HepG2 (cell line): ENCODE measurements around the gene ZNF772. TPM values are rescaled to one million over a fixed set of nuclear protein-coding genes. Genes with fewer than 3 reads are reported as not detected.
A peak's percentile ranks its signal among the peaks of the same experiment; 100 is the strongest.

ENCODE experiments used
- HNF4G ChIP-seq, 2 experiments: sonication (generic) in 1 of 2; formaldehyde crosslinking in 1 of 2; IDR thresholded peaks; 2 replicates each; pipeline versions ENCODE4 v1.4.0 to v1.6.1; 2011 to 2020; ENCODE audit warnings: borderline replicate concordance in 2 of 2, low read depth in 2 of 2, mild to moderate bottlenecking in 2 of 2, low read length in 1 of 2, missing genetic modification reagents in 1 of 2, moderate library complexity in 1 of 2
- HOXA3 ChIP-seq: sonication (generic); formaldehyde crosslinking; IDR thresholded peaks from 2 replicates; pipeline ENCODE4 v1.5.0; 2020; ENCODE audit warnings: missing genetic modification reagents
- KAT2B ChIP-seq: fragments of 150-350 bp; IDR thresholded peaks from 2 replicates; pipeline ENCODE4 v1.6.1; 2014; ENCODE audit warnings: low read depth, low read length, borderline replicate concordance
- NPAS2 ChIP-seq: sonication (generic); formaldehyde crosslinking; IDR thresholded peaks from 2 replicates; pipeline ENCODE4 v1.8.0; 2022; ENCODE audit warnings: mild to moderate bottlenecking, missing genetic modification reagents, borderline replicate concordance
- NR3C1 ChIP-seq: sonication (generic); formaldehyde crosslinking; IDR thresholded peaks from 2 replicates; pipeline ENCODE4 v1.4.0; 2020; ENCODE audit warnings: missing genetic modification reagents
- PRMT3 ChIP-seq: sonication (generic); formaldehyde crosslinking; IDR thresholded peaks from 2 replicates; pipeline ENCODE4 v1.8.1; 2022; ENCODE audit warnings: low read depth, mild to moderate bottlenecking, moderate library complexity, missing genetic modification reagents, borderline replicate concordance
- SMARCC2 ChIP-seq: fragments of 450-650 bp; IDR thresholded peaks from 2 replicates; pipeline ENCODE4 v1.6.1; 2017; ENCODE audit warnings: antibody characterized with exemption, mild to moderate bottlenecking
- U2AF2 ChIP-seq: fragments of 200-400 bp; formaldehyde crosslinking; IDR thresholded peaks from 2 replicates; pipeline ENCODE4 v1.6.1; 2017; ENCODE audit warnings: low read depth, mild to moderate bottlenecking, low read length
- UBTF ChIP-seq: sonication (generic); formaldehyde crosslinking; IDR thresholded peaks from 2 replicates; pipeline ENCODE4 v1.4.0; 2020; ENCODE audit warnings: mild to moderate bottlenecking, missing genetic modification reagents
- YEATS4 ChIP-seq: sonication (generic); formaldehyde crosslinking; IDR thresholded peaks from 2 replicates; pipeline ENCODE4 v1.4.0; 2020; ENCODE audit warnings: missing genetic modification reagents, borderline replicate concordance
- ZBTB7B ChIP-seq: sonication (generic); formaldehyde crosslinking; IDR thresholded peaks from 2 replicates; pipeline ENCODE4 v1.4.0; 2020; ENCODE audit warnings: missing genetic modification reagents
- ZMYM3 ChIP-seq: sonication (generic); formaldehyde crosslinking; IDR thresholded peaks from 2 replicates; pipeline ENCODE4 v1.5.1; 2020; ENCODE audit warnings: mild to moderate bottlenecking, missing genetic modification reagents
- ZMYM4 ChIP-seq: sonication (generic); formaldehyde crosslinking; IDR thresholded peaks from 2 replicates; pipeline ENCODE4 v1.8.1; 2023; ENCODE audit warnings: mild to moderate bottlenecking, missing genetic modification reagents
- ZNF326 ChIP-seq: sonication (generic); formaldehyde crosslinking; IDR thresholded peaks from 2 replicates; pipeline ENCODE4 v1.4.0; 2020; ENCODE audit warnings: missing genetic modification reagents, borderline replicate concordance
- ZNF468 ChIP-seq: sonication (generic); formaldehyde crosslinking; IDR thresholded peaks from 2 replicates; pipeline ENCODE4 v1.8.0; 2022; ENCODE audit warnings: mild to moderate bottlenecking, moderate library complexity, missing genetic modification reagents
- ZNF652 ChIP-seq: IDR thresholded peaks from 2 replicates; pipeline ENCODE4 v1.6.1; 2016; ENCODE audit warnings: low read depth, borderline replicate concordance
- ZNF761 ChIP-seq: sonication (generic); formaldehyde crosslinking; conservative IDR thresholded peaks from 2 replicates; pipeline ENCODE4 v1.4.0; 2020; ENCODE audit warnings: mild to moderate bottlenecking, missing genetic modification reagents
- ZNF784 ChIP-seq: sonication (generic); formaldehyde crosslinking; IDR thresholded peaks from 2 replicates; pipeline ENCODE4 v1.5.1; 2020; ENCODE audit warnings: missing genetic modification reagents, mild to moderate bottlenecking, borderline replicate concordance
- polyA plus RNA-seq, 8 experiments: library from polyadenylated mRNA; depleted of rRNA in 3 of 8; stranded (reverse) in 7 of 8; unstranded in 1 of 8; fragments of >200 nt; fragmentation: Illumina TruSeq in 4 of 8; extraction: Trizol in 4 of 8; gene quantifications; 2 replicates each; pipeline versions ENCODE4 v1.2.1 to v1.2.3, GENCODE V29; 2011 to 2016; ENCODE audit warnings: low read depth in 4 of 8, missing spikeins in 1 of 8, mixed read lengths in 1 of 8; ENCODE audit not compliant: insufficient read depth in 1 of 8
- total RNA-seq, 5 experiments: library from RNA; depleted of rRNA; stranded (reverse); fragments of >200 nt; fragmentation: Illumina TruSeq; extraction: Trizol; gene quantifications; 2 replicates each; pipeline ENCODE4 v1.2.3, GENCODE V29; 2016; ENCODE audit warnings: low read depth in 1 of 5
- TF ChIP-seq, protein P1 (sequence below): sonication (generic); formaldehyde crosslinking; IDR thresholded peaks from 2 replicates; pipeline ENCODE4 v1.5.1; 2020; ENCODE audit warnings: mild to moderate bottlenecking, missing genetic modification reagents, moderate library complexity
- TF ChIP-seq, protein P2 (sequence below): sonication (generic); formaldehyde crosslinking; IDR thresholded peaks from 2 replicates; pipeline ENCODE4 v1.5.0; 2020; ENCODE audit warnings: mild to moderate bottlenecking, missing genetic modification reagents, moderate library complexity

ZNF772 gene
- total and polyA plus RNA-seq, 2 of the 13 experiments (the other 11 are each of a cell fraction or from before 2014, with no cell fraction given): 3.1 to 17.2 TPM

- no peak for TF ChIP-seq ZNF326 (CRISPR knock-in tag)
- no peak for TF ChIP-seq NPAS2 (CRISPR knock-in tag)
- TF ChIP-seq ZNF761: no peak
- no peak for TF ChIP-seq ZNF468 (CRISPR knock-in tag)
- TF ChIP-seq ZNF652 (CRISPR knock-in tag): no peak
- no peak for TF ChIP-seq HNF4G (IDR thresholded peaks at IDR 0.05; ENCODE audit: borderline replicate concordance, low read depth, low read length)
- TF ChIP-seq HNF4G (CRISPR knock-in tag; IDR thresholded peaks at IDR 0.05; ENCODE audit: borderline replicate concordance, low read depth): no peak
- no peak for TF ChIP-seq ZMYM3 (CRISPR knock-in tag)
- TF ChIP-seq, protein P1, sequence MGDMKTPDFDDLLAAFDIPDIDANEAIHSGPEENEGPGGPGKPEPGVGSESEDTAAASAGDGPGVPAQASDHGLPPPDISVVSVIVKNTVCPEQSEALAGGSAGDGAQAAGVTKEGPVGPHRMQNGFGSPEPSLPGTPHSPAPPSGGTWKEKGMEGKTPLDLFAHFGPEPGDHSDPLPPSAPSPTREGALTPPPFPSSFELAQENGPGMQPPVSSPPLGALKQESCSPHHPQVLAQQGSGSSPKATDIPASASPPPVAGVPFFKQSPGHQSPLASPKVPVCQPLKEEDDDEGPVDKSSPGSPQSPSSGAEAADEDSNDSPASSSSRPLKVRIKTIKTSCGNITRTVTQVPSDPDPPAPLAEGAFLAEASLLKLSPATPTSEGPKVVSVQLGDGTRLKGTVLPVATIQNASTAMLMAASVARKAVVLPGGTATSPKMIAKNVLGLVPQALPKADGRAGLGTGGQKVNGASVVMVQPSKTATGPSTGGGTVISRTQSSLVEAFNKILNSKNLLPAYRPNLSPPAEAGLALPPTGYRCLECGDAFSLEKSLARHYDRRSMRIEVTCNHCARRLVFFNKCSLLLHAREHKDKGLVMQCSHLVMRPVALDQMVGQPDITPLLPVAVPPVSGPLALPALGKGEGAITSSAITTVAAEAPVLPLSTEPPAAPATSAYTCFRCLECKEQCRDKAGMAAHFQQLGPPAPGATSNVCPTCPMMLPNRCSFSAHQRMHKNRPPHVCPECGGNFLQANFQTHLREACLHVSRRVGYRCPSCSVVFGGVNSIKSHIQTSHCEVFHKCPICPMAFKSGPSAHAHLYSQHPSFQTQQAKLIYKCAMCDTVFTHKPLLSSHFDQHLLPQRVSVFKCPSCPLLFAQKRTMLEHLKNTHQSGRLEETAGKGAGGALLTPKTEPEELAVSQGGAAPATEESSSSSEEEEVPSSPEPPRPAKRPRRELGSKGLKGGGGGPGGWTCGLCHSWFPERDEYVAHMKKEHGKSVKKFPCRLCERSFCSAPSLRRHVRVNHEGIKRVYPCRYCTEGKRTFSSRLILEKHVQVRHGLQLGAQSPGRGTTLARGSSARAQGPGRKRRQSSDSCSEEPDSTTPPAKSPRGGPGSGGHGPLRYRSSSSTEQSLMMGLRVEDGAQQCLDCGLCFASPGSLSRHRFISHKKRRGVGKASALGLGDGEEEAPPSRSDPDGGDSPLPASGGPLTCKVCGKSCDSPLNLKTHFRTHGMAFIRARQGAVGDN (CRISPR knock-in tag): peak; percentile 90
- peak; percentile 43 for TF ChIP-seq ZNF784
- TF ChIP-seq PRMT3: no peak
- TF ChIP-seq ZMYM4 (CRISPR knock-in tag): peak; percentile 15; the same call in 1 of the 2 replicates
- no peak for TF ChIP-seq SMARCC2
- TF ChIP-seq KAT2B: no peak
- TF ChIP-seq HOXA3 (CRISPR knock-in tag): peak; percentile 75
- peak; percentile 70 for TF ChIP-seq UBTF
- peak; percentile 73; the same call in 1 of the 2 replicates for TF ChIP-seq YEATS4
- TF ChIP-seq U2AF2: no peak
- no peak for TF ChIP-seq NR3C1
- TF ChIP-seq, protein P2, sequence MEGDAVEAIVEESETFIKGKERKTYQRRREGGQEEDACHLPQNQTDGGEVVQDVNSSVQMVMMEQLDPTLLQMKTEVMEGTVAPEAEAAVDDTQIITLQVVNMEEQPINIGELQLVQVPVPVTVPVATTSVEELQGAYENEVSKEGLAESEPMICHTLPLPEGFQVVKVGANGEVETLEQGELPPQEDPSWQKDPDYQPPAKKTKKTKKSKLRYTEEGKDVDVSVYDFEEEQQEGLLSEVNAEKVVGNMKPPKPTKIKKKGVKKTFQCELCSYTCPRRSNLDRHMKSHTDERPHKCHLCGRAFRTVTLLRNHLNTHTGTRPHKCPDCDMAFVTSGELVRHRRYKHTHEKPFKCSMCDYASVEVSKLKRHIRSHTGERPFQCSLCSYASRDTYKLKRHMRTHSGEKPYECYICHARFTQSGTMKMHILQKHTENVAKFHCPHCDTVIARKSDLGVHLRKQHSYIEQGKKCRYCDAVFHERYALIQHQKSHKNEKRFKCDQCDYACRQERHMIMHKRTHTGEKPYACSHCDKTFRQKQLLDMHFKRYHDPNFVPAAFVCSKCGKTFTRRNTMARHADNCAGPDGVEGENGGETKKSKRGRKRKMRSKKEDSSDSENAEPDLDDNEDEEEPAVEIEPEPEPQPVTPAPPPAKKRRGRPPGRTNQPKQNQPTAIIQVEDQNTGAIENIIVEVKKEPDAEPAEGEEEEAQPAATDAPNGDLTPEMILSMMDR (CRISPR knock-in tag): peak; percentile 63
- TF ChIP-seq ZBTB7B (CRISPR knock-in tag): no peak
Observed at GRCh38 chr19:57477191-57478008, at the start of gene ZNF772 (continued).
